A673 (cell line): ENCODE results near the gene LRRC51. TPM values are rescaled to one million over a fixed set of nuclear protein-coding genes. Genes with fewer than 3 reads are reported as not detected.

Source experiments
- BruUV-seq: library from RNA; stranded (reverse); fragments of 400-500 nt; replicated peaks from 2 replicates; lab custom pipeline; 2021; lab: Mats Ljungman, UMichigan
- CTCF ChIA-PET: fragments of 300-600 bp; sonication (Branson Sonifier 250); formaldehyde crosslinking; loops from one replicate; lab custom pipeline; 2022; ENCODE audit warnings: antibody characterized with exemption; lab: Charles Lee
- POLR2A ChIA-PET: fragments of 300-600 bp; sonication (Branson Sonifier 250); formaldehyde crosslinking; loops from one replicate; lab custom pipeline; 2022; ENCODE audit warnings: antibody characterized with exemption; ENCODE audit not compliant: low non-redundant PET; lab: Charles Lee
- DNase-seq: peaks from one replicate; pipeline ENCODE4 v3.0.0-alpha.2; 2015; ENCODE audit warnings: low spot score
- H3K27ac ChIP-seq: fragments of 200-600 bp; sonication (generic); 2 replicates; pipeline ENCODE4 v1.5.1; 2016; ENCODE audit warnings: mixed run types, low read depth, mild to moderate bottlenecking, mixed read lengths, antibody characterized with exemption, low read length; ENCODE audit not compliant: poor library complexity, severe bottlenecking
- H3K27me3 ChIP-seq: fragments of 200-600 bp; sonication (generic); replicated peaks from 2 replicates; pipeline ENCODE4 v1.6.1; 2017; ENCODE audit warnings: mixed run types, low read depth, mild to moderate bottlenecking, mixed read lengths, antibody characterized with exemption, low read length; ENCODE audit not compliant: insufficient read depth, poor library complexity
- H3K36me3 ChIP-seq: fragments of 200-600 bp; sonication (generic); 2 replicates; pipeline ENCODE4 v1.6.1; 2016; ENCODE audit warnings: mixed run types, mild to moderate bottlenecking, mixed read lengths, antibody characterized with exemption, low read length; ENCODE audit not compliant: insufficient read depth, poor library complexity, severe bottlenecking
- H3K4me1 ChIP-seq: fragments of 200-600 bp; sonication (generic); 2 replicates; pipeline ENCODE4 v1.6.1; 2017; ENCODE audit warnings: mixed run types, mild to moderate bottlenecking, mixed read lengths, antibody characterized with exemption, low read length; ENCODE audit not compliant: insufficient read depth, poor library complexity, severe bottlenecking
- H3K4me3 ChIP-seq: fragments of 200-600 bp; sonication (generic); 2 replicates; pipeline ENCODE4 v1.5.1; 2016; ENCODE audit warnings: low read depth, mixed run types, mild to moderate bottlenecking, mixed read lengths, low read length; ENCODE audit not compliant: poor library complexity, severe bottlenecking
- H3K9me3 ChIP-seq: fragments of 200-600 bp; sonication (generic); 2 replicates; pipeline ENCODE4 v1.6.1; 2016; ENCODE audit warnings: mixed run types, low read depth, mild to moderate bottlenecking, mixed read lengths, antibody characterized with exemption, low read length; ENCODE audit not compliant: poor library complexity, severe bottlenecking
- CTCF ChIP-seq: fragments of 300-800, 200-600 bp; sonication (generic); conservative IDR thresholded peaks from 2 replicates; pipeline ENCODE4 v1.5.1; 2017; ENCODE audit warnings: low read depth, mild to moderate bottlenecking, antibody characterized with exemption, low read length, moderate library complexity, mixed read lengths
- EZH2 ChIP-seq: fragments of 200-600 bp; sonication (generic); IDR thresholded peaks from 2 replicates; pipeline ENCODE4 v1.6.1; 2017; ENCODE audit warnings: borderline replicate concordance, low read depth, mild to moderate bottlenecking, mixed read lengths, antibody characterized with exemption, low read length; ENCODE audit not compliant: poor library complexity, severe bottlenecking
- intact Hi-C: fragments of 100-400 bp; cut with micrococcal nuclease; formaldehyde crosslinking; loops from one replicate; pipeline ENCODE4 v1.10.0; 2022; ENCODE audit not compliant: unreplicated experiment
- total RNA-seq: library from RNA; stranded (reverse); gene quantifications from 2 replicates; pipeline ENCODE4 v1.2.3, GENCODE V29; 2021

The LRRC51 gene
- total RNA-seq, 1 experiment from 2014 or later: 13.9 TPM

GRCh38 chr11:72100009-72100408 is 19.4 kb downstream of the LRRC51 start:
- POLR2A ChIA-PET: no interaction called here
- CTCF ChIA-PET: interaction anchor here (0.6 kb wide), 1 partner anchor 68 kb away, joined by 5 read pairs; no protein-coding TSS in a partner anchor
- H3K4me1 ChIP-seq: peaks cover 14% of the 10 kb centered on the region
- no peak for TF ChIP-seq CTCF
- TF ChIP-seq EZH2: no peak
- no peak overlapping the region for H3K27ac ChIP-seq
- no peak for DNase-seq
- no peak overlapping the region for H3K4me3 ChIP-seq
- intact Hi-C loops: no loop called here
- no peaks in the 10 kb centered on the region for H3K9me3 ChIP-seq
- H3K27me3 ChIP-seq: no peaks in the 10 kb centered on the region
- BruUV-seq: no TSS peak
- H3K36me3 ChIP-seq: peaks cover 21% of the 10 kb centered on the region

DNA sequence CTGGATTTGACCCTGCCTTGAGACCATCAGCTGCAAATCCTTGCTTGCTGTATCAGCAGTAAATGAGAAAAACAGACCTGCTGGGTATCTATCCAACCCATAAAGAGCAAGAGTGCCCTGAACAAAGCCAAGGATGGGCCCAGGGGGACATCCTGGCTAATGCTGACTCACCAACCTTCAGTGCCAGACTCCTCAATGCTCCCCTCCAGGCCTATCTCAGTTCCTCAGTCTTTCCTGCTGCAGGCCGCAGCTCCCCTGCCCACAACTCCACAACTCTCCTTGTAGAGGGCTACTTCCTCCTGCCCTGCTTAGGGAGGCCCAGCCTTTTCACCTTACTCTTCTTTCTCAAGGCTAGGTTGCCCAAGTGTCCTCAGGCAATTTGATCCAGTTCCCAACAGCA is 19.8 kb downstream of the LRRC51 start:
- intact Hi-C loops: no loop called here
- DNase-seq: no peak
- no TSS peak for BruUV-seq
- CTCF ChIA-PET: no interaction called here
- H3K4me3 ChIP-seq: no peak overlapping the region
- no peaks in the 10 kb centered on the region for H3K27me3 ChIP-seq
- no peaks in the 10 kb centered on the region for H3K9me3 ChIP-seq
- TF ChIP-seq CTCF (no peak), EZH2 (no peak)
- POLR2A ChIA-PET: no interaction called here
- H3K27ac ChIP-seq: peak overlapping the region; percentile 17
- H3K36me3 ChIP-seq: peaks cover 21% of the 10 kb centered on the region
- peaks cover 14% of the 10 kb centered on the region for H3K4me1 ChIP-seq

DNA sequence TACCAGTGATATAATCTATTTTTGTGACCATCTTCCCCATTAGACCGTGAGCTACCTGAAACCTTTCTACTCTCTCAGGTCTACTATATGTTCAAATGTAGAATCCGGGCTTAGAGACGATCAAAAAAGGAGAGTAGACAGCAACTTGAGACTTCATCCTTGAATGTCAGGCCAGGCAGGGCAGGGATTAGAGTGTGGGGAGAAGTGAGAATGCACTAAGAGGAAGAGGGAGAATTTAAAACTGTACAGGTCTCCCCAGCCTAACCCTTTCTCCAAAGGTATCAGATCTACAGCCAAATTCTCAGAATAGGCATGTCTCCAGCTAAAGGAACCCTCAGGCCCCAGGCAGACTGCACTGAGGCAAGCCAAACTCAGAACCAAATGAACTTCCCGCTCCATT is 21.5 kb downstream of the LRRC51 start:
- H3K27ac ChIP-seq: peak overlapping the region; percentile 94
- POLR2A ChIA-PET: no interaction called here
- TSS peak; percentile 66 for BruUV-seq

More for the DNA sequence above, 21.5 kb downstream of the LRRC51 start:
- CTCF ChIA-PET: no interaction called here
- H3K4me1 ChIP-seq: peaks cover 14% of the 10 kb centered on the region
- no peaks in the 10 kb centered on the region for H3K27me3 ChIP-seq
- peaks cover 21% of the 10 kb centered on the region for H3K36me3 ChIP-seq
- no peak for DNase-seq
- peak overlapping the region; percentile 88 for H3K4me3 ChIP-seq
- H3K9me3 ChIP-seq: no peaks in the 10 kb centered on the region
- intact Hi-C loops: no loop called here
- TF ChIP-seq CTCF (no peak), EZH2 (no peak)
